GM21381 (cell line): ENCODE data around the gene TRAPPC1.

ENCODE experiments used
- ATAC-seq: cut with Tn5 transposase; IDR thresholded peaks from one replicate; pipeline ENCODE4 v1.9.1; 2021; ENCODE audit warnings: mild to moderate bottlenecking, moderate library complexity; ENCODE audit not compliant: unreplicated experiment

TRAPPC1 gene

DNA sequence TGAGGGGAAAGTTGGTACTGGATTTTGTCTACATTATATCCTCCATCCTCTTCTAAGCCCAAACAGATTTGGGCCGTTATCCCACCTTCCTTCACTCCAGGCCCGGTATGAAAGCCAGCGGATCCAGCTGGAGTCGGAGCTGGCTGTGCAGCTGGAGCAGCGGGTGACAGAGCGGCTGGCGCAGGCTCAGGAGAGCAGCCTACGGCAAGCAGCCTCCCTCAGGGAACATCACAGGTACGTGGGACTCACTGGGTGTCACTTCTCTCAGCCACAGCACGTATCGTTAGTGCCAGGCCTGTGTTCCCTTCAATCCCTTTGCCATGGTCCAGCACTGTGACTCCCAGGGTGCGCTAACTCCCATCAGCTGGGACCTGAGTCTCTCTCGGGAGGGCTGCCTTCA, 11.5 kb upstream of the TRAPPC1 start:
- no peak for ATAC-seq

DNA sequence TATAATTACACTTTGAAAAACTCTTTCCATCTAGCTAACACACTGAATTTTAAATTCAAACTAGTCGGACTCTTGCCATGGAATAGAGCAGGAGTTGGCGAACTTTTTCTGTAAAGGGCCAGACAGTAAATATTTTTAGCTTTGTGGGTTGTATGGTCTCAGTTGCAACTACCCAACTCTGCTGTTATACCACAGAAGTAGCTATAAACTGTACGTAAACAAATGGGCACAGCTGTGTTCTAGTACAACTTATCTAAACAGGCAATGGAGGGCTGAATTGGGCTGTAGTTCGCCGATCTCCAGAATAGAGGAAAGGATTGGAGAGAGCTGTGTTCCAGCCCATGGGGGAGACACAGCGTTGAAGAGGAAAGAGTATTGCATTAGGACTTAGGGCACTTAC, 9.0 kb upstream of the TRAPPC1 start:
- no peak for ATAC-seq

DNA sequence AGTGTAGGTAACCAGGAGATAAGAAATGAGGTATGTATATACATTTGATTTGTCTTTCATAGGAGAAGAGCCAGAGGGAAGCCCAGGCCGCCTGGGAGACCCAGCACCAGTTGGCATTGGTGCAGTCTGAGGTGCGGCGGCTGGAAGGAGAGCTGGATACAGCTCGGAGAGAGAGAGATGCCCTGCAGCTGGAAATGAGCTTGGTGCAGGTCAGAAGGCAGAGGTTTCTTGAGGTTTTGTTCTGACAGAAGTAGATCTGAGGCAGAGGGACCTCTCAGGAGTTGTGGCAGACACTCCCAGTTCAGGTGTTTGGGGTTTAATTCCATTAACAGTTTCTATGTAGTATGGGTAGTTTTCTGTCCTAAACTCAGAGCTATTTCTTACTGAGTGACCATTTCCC, 8.3 kb upstream of the TRAPPC1 start:
- ATAC-seq = no peak

DNA sequence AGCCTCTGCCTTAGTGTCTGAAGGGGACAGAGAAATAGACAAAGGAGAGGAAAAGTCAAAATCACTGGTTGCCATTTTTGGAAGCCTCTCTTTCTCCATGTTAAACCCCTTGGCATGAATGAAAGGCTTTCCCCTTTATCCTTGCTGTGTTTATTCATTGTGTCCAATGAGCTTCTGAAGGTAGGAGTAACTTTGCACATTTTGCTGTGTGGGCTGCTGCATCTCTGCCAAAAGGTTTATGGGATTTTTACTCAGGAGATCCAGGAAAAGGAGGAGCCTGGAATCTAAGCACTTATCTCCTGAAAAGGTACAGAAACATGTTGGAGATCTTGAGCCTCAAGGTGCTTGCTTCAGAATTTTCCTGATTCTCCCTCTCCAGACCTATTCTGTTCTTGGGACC, 4.1 kb upstream of the TRAPPC1 start:
- ATAC-seq = no peak

GRCh38 chr17:7932949-7933348, 1.2 kb upstream of the TRAPPC1 start:
- ATAC-seq = no peak

DNA sequence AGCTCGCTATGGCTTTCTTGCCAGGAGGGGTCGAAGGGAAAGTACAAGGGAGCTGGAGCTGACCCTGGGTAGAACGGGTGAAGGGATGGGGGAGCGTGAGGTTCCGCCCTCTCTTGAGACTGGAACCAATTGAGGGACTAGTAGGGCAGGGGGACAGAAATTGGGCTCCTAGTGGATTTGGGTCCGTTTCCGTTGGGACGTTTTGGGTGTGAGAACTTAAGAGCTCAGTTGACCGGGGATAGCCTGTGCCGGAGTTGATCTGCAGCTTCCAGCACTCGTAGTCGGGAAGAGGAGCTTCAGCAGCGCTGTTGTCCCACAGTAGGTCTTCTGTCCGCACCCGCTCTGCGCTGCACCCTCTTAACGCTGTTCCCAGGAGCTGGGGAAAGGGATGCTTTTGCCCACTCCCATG, 741 bp upstream of the TRAPPC1 start:
- no peak for ATAC-seq

- ATAC-seq = no peak
These were observed 710 bp downstream of the TRAPPC1 start for GRCh38 chr17:7930841-7931631.

DNA sequence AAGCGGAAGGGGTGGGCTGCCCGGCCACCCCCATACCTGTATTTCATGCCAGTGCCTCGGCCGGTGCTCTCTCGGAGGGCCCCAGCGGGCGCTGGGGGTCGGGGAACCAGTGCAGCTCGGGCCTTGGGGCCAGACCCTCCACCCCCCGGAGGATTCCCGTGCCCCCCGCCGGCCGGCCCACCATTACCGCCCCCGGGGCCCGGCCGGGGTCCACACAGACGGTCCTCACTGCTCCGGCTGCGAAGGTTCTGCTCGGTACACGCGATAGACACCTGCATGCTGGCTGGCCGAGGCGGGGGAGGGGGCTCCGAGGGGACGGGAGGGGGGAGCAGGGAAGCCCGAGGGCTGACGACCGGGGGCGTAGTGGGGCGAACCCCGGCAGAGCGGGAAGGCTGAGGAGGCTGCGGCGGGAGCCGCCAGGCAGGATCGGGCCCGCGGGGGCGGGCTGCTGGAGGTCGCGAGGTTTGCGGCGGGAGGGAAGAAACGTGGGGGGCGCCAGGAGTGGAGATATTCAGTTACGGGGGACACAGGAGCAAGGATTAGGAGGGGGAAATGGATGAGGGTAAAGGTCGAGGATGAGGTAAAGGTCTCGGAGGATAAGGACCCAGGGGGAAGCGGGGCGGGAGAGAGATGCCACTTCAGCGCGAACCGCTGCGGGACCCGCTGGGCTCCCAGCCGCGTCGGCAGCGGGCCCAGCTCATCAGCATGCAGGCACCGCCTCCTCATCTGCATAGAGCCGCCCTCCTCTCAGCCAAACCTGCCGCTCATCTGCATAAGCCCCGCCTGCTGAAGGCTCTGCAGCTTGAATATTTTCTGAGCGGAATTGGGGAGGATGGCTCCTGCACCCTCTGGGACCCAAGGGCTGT, 2.4 kb downstream of the TRAPPC1 start, which contains the start of gene KCNAB3:
Gene KCNAB3 (minus strand): TSS at position 699 of the 866 bp plus-strand sequence. CDS start 421 bp downstream, at position 278.
- no peak for ATAC-seq

GRCh38 chr17:7927596-7927995, 4.2 kb downstream of the TRAPPC1 start:
- ATAC-seq = no peak

- ATAC-seq = no peak
These were observed 8.7 kb downstream of the TRAPPC1 start for GRCh38 chr17:7922845-7923628.

- no peak for ATAC-seq
These were observed 9.4 kb downstream of the TRAPPC1 start for GRCh38 chr17:7922269-7922844.

DNA sequence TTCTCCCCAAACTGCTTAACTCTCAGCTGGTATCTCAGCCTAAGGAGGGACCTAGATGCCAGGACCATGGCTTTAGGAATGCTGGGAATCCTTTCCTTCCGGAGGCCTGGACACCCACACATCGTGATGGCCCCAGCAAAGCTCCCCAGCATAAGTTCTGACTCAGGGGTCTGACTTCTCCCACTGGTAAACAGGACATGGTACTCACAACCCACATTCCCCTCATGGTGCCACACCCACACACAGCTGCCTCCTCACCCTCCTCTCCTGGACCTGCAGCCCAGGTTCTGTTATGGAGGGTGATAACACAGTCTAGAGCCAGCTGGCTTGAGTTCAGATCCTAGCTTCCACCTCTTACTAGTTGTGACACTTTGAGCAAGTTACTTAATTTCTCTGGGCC, 14.9 kb downstream of the TRAPPC1 start:
- ATAC-seq = no peak

DNA sequence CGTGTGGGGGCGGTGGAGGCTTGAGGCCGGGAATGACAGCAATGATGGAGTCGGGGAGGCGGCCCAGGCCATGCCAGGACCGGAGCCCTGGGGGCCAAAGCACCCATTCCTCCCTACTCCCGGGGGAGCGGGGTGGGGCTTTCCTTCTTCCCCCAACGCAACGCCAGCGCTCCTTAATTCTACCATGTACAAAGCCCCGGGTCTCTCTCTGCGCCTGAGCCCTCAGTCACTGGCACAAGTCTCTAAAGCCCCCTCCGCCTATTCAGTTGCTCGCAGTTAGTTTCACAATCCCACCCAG, 15.4 kb downstream of the TRAPPC1 start:
- no peak for ATAC-seq

- ATAC-seq = peak; percentile 68
These were observed 15.9 kb downstream of the TRAPPC1 start, which contains the start of gene RNF227 for GRCh38 chr17:7915611-7916384. Gene RNF227 (minus strand): TSS chr17:7916289. CDS start chr17:7916195, 94 bp downstream.

DNA sequence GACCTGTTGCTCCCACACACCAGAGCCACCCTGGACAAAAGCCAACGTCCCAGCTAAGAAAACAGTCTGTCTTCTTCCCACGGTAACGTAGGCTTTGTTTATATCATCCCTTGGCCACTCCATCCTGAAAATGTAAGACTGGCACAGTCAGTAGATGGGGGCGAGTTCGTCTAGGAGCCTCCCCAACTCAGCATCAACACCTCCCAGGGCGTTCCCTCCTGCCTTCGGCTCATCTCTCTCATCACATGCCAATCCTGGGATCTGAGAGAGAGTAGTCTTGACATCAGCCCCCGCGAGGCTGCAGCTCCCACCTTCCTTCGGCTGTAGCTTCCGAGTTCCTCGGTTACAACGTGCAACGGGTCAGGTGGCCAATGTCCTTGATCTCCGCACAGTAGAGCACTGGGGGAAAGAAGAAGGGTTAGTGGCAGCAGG, 16.6 kb downstream of the TRAPPC1 start:
- peak; percentile 10 for ATAC-seq

GRCh38 chr17:7912927-7913524, 18.7 kb downstream of the TRAPPC1 start:
- ATAC-seq = no peak

GRCh38 chr17:7911116-7911515, 20.6 kb downstream of the TRAPPC1 start:
- ATAC-seq = no peak

- no peak for ATAC-seq
These were observed 21.0 kb downstream of the TRAPPC1 start for GRCh38 chr17:7910711-7911110.

- ATAC-seq = no peak
These were observed 21.5 kb downstream of the TRAPPC1 start for GRCh38 chr17:7910281-7910680.

DNA sequence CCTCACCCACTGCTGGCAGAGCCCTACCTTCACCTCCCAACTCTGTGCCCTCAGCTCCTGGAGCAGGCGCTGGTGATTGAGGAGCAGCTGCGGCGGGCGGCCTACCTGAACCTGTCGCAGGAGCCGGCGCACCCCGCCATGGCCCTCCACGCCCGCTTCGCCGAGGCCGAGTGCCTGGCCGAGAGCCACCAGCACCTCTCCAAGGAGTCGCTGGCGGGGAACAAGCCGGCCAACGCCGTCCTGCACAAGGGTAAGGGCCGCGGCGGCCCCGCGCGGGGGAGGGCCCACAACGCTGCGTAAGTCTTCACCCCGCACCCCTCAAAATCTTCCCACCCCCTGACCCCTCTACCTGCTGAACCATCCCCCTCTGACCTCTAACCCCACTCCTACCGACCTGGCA, 22.7 kb downstream of the TRAPPC1 start:
- no peak for ATAC-seq
